ENCODE measurements around the gene MYOCD. TPM values are rescaled to one million over a fixed set of nuclear protein-coding genes. Genes with fewer than 3 reads are reported as not detected.

The MYOCD gene
- total RNA-seq, 1 experiment from 2014 or later: not detected

- Histone ChIP-seq H3K9ac (ENCODE audit: low read length) (no peak overlapping the region), H3K27me3 (ENCODE audit: insufficient read depth, low read length) (no peaks in the 10 kb centered on the region), H3K27ac (ENCODE audit: low read depth, low read length) (no peak overlapping the region), H3K4me3 (replicated peaks in 1 of 2; ENCODE audit: low read depth in 1 of 2, low read length in 2 of 2) (no peak overlapping the region), H3K4me1 (ENCODE audit: control insufficient read depth in 1 of 2, insufficient read depth in 2 of 2, low read length in 2 of 2) (no peaks in the 10 kb centered on the region), H3K9me2 (ENCODE audit: insufficient read depth) (no peaks in the 10 kb centered on the region), H3K9me3 (ENCODE audit: control insufficient read depth in 1 of 2, insufficient read depth in 1 of 2, low read depth in 1 of 2, low read length in 2 of 2) (no peaks in the 10 kb centered on the region), H3K36me3 (ENCODE audit: control insufficient read depth in 1 of 2, insufficient read depth in 2 of 2, low read length in 2 of 2) (no peaks in the 10 kb centered on the region), H4K20me1 (ENCODE audit: insufficient read depth) (no peaks in the 10 kb centered on the region), H3K79me2 (ENCODE audit: insufficient read depth, low read length) (no peaks in the 10 kb centered on the region), H3K4me2 (ENCODE audit: low read length) (no peak overlapping the region), H2AFZ (ENCODE audit: low read depth, low read length, poor library complexity, severe bottlenecking) (no peak overlapping the region)
- TF ChIP-seq RAD21 (IDR thresholded peaks at IDR 0.05; ENCODE audit: low read depth) (no peak), SP1 (IDR thresholded peaks at IDR 0.05; ENCODE audit: low read depth) (no peak), ZBTB33 (IDR thresholded peaks at IDR 0.05; ENCODE audit: extremely low read depth, insufficient replicate concordance, low read length) (no peak), EZH2 (IDR thresholded peaks at IDR 0.05) (no peak), SIN3A (IDR thresholded peaks at IDR 0.05; ENCODE audit: low read depth) (no peak), REST (IDR thresholded peaks at IDR 0.05; ENCODE audit: low read depth) (no peak), POLR2A (IDR thresholded peaks at IDR 0.05; ENCODE audit: borderline replicate concordance, extremely low read depth, insufficient read depth, insufficient read length) (no peak), FOSL1 (IDR thresholded peaks at IDR 0.05; ENCODE audit: low read depth) (no peak), EZH2phosphoT487 (IDR thresholded peaks at IDR 0.05; ENCODE audit: borderline replicate concordance) (no peak), ATF3 (IDR thresholded peaks at IDR 0.05) (no peak), SRF (IDR thresholded peaks at IDR 0.05; ENCODE audit: low read depth) (no peak)
- ATAC-seq (no peak), DNase-seq (ENCODE audit: low read depth, low spot score) (no peak)
- ChIA-PET POLR2A (no interaction called here), RAD21 (ENCODE audit: low non-redundant PET in 1 of 2, low total read pairs in 2 of 2, uncharacterized antibody in 2 of 2, unreplicated experiment in 2 of 2) (no interaction called here), CTCF (no interaction called here)
- no TSS peak for BruUV-seq (replicated peaks)
- intact Hi-C loops (cut with micrococcal nuclease): no loop called here
These were observed 143.0 kb downstream of the MYOCD start for GRCh38 chr17:12808723-12809122.
